Measurements from ENCODE around the gene ALOX12. TPM values are rescaled to one million over a fixed set of nuclear protein-coding genes. Genes with fewer than 3 reads are reported as not detected.
A peak's percentile ranks its signal among the peaks of the same experiment; 100 is the strongest.

ALOX12 gene
- total RNA-seq, 1 donor from 2014 or later, result not detected

DNA sequence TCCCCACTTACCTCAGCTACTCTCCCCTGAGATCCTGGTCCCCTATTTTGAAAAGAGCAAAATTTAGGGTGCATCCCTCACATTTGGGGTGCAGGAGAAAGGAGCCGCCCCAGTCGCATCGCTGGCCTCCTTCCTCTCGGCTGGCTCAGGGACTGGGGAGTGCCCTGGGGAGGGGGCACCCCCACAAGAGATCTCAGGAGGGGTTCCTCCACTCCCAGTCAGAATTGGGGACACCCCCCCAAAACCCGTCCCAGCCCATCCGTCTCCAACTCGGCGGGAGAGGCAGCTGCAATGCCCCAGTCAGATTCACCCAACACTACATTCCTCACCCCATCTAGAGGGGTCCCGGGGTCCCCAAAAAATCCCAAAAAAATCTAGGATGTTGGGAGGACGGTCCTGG lies 23.5 kb downstream of the ALOX12 start:
- Mint-ChIP-seq H3K4me3 (no peak overlapping the region), H3K36me3 (ENCODE audit: low read depth) (peaks cover 10% of the 10 kb centered on the region), H3K27me3 (ENCODE audit: insufficient read depth) (peaks cover 3% of the 10 kb centered on the region), H3K4me1 (ENCODE audit: low read depth) (peaks cover 85% of the 10 kb centered on the region), H3K9me3 (no peaks in the 10 kb centered on the region), H3K27ac (no peak overlapping the region)
- no peak for DNase-seq (ENCODE audit: low spot score)
- intact Hi-C loops (cut with micrococcal nuclease), result loop anchor here (5.0 to 10.0 kb wide), 3 partner anchors 835 to 1437 kb away; partner anchors contain the start of genes CYB5D1, NAA38, NLRP1 and PER1

DNA sequence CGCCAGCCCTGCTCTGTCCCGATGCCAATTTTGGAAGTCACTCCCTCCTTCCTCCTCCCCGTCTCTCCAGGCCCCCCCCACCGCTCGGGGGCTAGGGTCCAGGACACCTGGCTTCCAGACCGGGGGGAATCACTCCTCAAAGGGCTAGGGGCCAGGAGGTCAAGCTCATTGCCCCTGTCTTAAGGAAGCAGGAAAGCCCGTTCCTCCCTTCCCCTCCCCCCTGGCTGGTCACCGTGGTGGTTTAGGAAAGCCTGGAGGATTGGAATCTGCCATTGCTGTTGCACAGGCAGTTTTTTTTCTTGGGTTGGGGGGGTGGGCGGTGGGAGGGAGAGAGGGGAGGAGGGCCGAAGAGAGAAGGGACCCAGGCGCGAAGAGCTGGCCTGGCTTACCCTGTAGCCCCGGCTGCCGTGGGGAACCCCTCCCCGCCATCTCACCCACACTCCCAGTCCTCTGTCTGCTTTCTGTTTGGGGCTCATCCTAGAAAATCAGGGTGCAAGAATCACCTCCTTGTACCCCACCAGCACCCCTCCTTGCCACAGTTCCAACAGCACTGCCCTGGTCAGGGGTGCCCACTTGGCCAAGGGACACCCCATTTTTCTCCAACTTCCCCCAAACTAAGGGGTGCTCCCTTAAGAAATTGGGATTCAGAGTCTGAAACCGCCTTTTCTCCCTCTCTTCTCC lies 24.1 kb downstream of the ALOX12 start:
- Mint-ChIP-seq H3K4me1 (ENCODE audit: low read depth) (peaks cover 88% of the 10 kb centered on the region), H3K36me3 (ENCODE audit: low read depth) (peaks cover 10% of the 10 kb centered on the region), H3K9me3 (no peaks in the 10 kb centered on the region), H3K4me3 (peak overlapping the region; percentile 30), H3K27me3 (ENCODE audit: insufficient read depth) (peaks cover 3% of the 10 kb centered on the region), H3K27ac (no peak overlapping the region)
- DNase-seq (ENCODE audit: low spot score), result no peak
- intact Hi-C loops (cut with micrococcal nuclease), result loop anchor here (5.0 to 10.0 kb wide), 4 partner anchors 178 to 1438 kb away; partner anchors contain the start of genes CYB5D1, NAA38, NLRP1 and PER1

GRCh38 chr17:7020894-7021664 lies 25.2 kb downstream of the ALOX12 start:
- Mint-ChIP-seq H3K36me3 (ENCODE audit: low read depth) (peaks cover 10% of the 10 kb centered on the region), H3K27ac (peak overlapping the region; percentile 55), H3K27me3 (ENCODE audit: insufficient read depth) (peaks cover 3% of the 10 kb centered on the region), H3K9me3 (no peaks in the 10 kb centered on the region), H3K4me3 (peak overlapping the region; percentile 6), H3K4me1 (ENCODE audit: low read depth) (peaks cover 77% of the 10 kb centered on the region)
- intact Hi-C loops (cut with micrococcal nuclease), result loop anchor here (5.0 kb wide), 1 partner anchor 179 kb away; no protein-coding TSS in a partner anchor
- no peak for DNase-seq (ENCODE audit: low spot score)

GRCh38 chr17:7021993-7022778 lies 26.3 kb downstream of the ALOX12 start:
- H3K27me3 Mint-ChIP-seq (ENCODE audit: insufficient read depth), result peaks cover 3% of the 10 kb centered on the region
- H3K9me3 Mint-ChIP-seq, result no peaks in the 10 kb centered on the region
- intact Hi-C loops (cut with micrococcal nuclease), result loop anchor here (1.0 to 5.0 kb wide), 2 partner anchors 8 to 180 kb away; a partner anchor contains a TSS
- DNase-seq (ENCODE audit: low spot score), result peak; percentile 78
- H3K4me1 Mint-ChIP-seq (ENCODE audit: low read depth), result peaks cover 68% of the 10 kb centered on the region
- H3K36me3 Mint-ChIP-seq (ENCODE audit: low read depth), result peaks cover 3% of the 10 kb centered on the region
- peak overlapping the region; percentile 74 for H3K4me3 Mint-ChIP-seq
- peak overlapping the region; percentile 87 for H3K27ac Mint-ChIP-seq

- no peak for DNase-seq (ENCODE audit: low spot score)
- peak within 1 kb of the TSS; percentile 87 for H3K27ac Mint-ChIP-seq
- intact Hi-C loops (cut with micrococcal nuclease), result loop anchor here (1.0 to 5.0 kb wide), 3 partner anchors 9 to 181 kb away; a partner anchor contains a TSS
Measured at GRCh38 chr17:7022781-7023571, 27.1 kb downstream of the ALOX12 start, which contains the start of gene BCL6B. BCL6B (plus strand) TSS chr17:7023050; CDS start chr17:7023672, 622 bp downstream.

GRCh38 chr17:7023576-7024401 lies 27.9 kb downstream of the ALOX12 start:
- no peaks in the 10 kb centered on the region for H3K9me3 Mint-ChIP-seq
- H3K36me3 Mint-ChIP-seq (ENCODE audit: low read depth), result no peaks in the 10 kb centered on the region
- peak overlapping the region; percentile 87 for H3K27ac Mint-ChIP-seq
- peaks cover 62% of the 10 kb centered on the region for H3K4me1 Mint-ChIP-seq (ENCODE audit: low read depth)
- peaks cover 2% of the 10 kb centered on the region for H3K27me3 Mint-ChIP-seq (ENCODE audit: insufficient read depth)
- intact Hi-C loops (cut with micrococcal nuclease), result loop anchor here (1.0 to 5.0 kb wide), 2 partner anchors 12 to 181 kb away; no protein-coding TSS in a partner anchor
- peak; percentile 94 for DNase-seq (ENCODE audit: low spot score)
- H3K4me3 Mint-ChIP-seq, result peak overlapping the region; percentile 74

More at GRCh38 chr17:7022781-7023571, 27.1 kb downstream of the ALOX12 start, which contains the start of gene BCL6B:
- Mint-ChIP-seq H3K4me1 (ENCODE audit: low read depth) (peaks cover 62% of the 10 kb centered on the region), H3K4me3 (peak within 1 kb of the TSS; percentile 74), H3K9me3 (no peaks in the 10 kb centered on the region), H3K36me3 (ENCODE audit: low read depth) (no peaks in the 10 kb centered on the region), H3K27me3 (ENCODE audit: insufficient read depth) (peaks cover 3% of the 10 kb centered on the region)

GRCh38 chr17:7024402-7024785 lies 28.5 kb downstream of the ALOX12 start:
- no peak for DNase-seq (ENCODE audit: low spot score)
- H3K27ac Mint-ChIP-seq, result no peak overlapping the region
- H3K4me3 Mint-ChIP-seq, result no peak overlapping the region
- no peaks in the 10 kb centered on the region for H3K9me3 Mint-ChIP-seq
- intact Hi-C loops (cut with micrococcal nuclease), result loop anchor here (5.0 kb wide), 1 partner anchor 182 kb away; no protein-coding TSS in a partner anchor
- peaks cover 62% of the 10 kb centered on the region for H3K4me1 Mint-ChIP-seq (ENCODE audit: low read depth)
- H3K36me3 Mint-ChIP-seq (ENCODE audit: low read depth), result no peaks in the 10 kb centered on the region
- H3K27me3 Mint-ChIP-seq (ENCODE audit: insufficient read depth), result peaks cover 2% of the 10 kb centered on the region

DNA sequence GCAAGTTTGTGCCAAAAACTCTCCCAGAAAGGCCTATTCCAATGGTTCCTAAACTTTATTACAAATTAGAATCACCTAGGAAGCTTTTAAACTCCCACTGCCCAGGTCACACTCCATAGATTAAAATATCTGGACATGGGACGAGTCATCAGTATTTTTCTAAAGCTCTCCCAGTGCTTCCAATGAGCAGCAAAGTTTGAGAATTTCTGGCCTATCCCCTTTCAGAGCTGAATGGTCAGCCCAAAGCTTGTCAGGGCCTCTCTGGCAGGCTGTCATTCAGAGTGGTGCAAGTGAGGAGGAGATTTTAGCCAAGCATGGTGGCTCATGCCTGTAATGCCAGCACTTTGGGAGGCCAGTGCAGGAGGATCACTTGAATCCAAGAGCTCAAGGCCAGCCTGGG lies 29.4 kb downstream of the ALOX12 start:
- H3K36me3 Mint-ChIP-seq (ENCODE audit: low read depth), result peaks cover 4% of the 10 kb centered on the region

GRCh38 chr17:7026471-7027115 lies 30.7 kb downstream of the ALOX12 start:
- Mint-ChIP-seq H3K27me3 (ENCODE audit: insufficient read depth) (peaks cover under 1% of the 10 kb centered on the region), H3K36me3 (ENCODE audit: low read depth) (peaks cover 4% of the 10 kb centered on the region), H3K4me1 (ENCODE audit: low read depth) (peaks cover 62% of the 10 kb centered on the region), H3K9me3 (peaks cover 7% of the 10 kb centered on the region), H3K27ac (no peak overlapping the region), H3K4me3 (no peak overlapping the region)
- DNase-seq (ENCODE audit: low spot score), result no peak
- intact Hi-C loops (cut with micrococcal nuclease), result no loop called here

More for the DNA sequence above, 29.4 kb downstream of the ALOX12 start:
- no peak overlapping the region for H3K4me3 Mint-ChIP-seq
- H3K4me1 Mint-ChIP-seq (ENCODE audit: low read depth), result peaks cover 65% of the 10 kb centered on the region
- peaks cover 2% of the 10 kb centered on the region for H3K27me3 Mint-ChIP-seq (ENCODE audit: insufficient read depth)
- intact Hi-C loops (cut with micrococcal nuclease), result no loop called here
- peaks cover 7% of the 10 kb centered on the region for H3K9me3 Mint-ChIP-seq
- no peak for DNase-seq (ENCODE audit: low spot score)
- H3K27ac Mint-ChIP-seq, result peak overlapping the region; percentile 23

- Mint-ChIP-seq H3K36me3 (ENCODE audit: low read depth) (peaks cover 4% of the 10 kb centered on the region), H3K9me3 (peaks cover 7% of the 10 kb centered on the region), H3K27ac (no peak overlapping the region), H3K4me1 (ENCODE audit: low read depth) (peaks cover 65% of the 10 kb centered on the region), H3K4me3 (no peak overlapping the region), H3K27me3 (ENCODE audit: insufficient read depth) (no peaks in the 10 kb centered on the region)
- intact Hi-C loops (cut with micrococcal nuclease), result no loop called here
- no peak for DNase-seq (ENCODE audit: low spot score)
Measured at GRCh38 chr17:7027335-7027734, 31.5 kb downstream of the ALOX12 start.

DNA sequence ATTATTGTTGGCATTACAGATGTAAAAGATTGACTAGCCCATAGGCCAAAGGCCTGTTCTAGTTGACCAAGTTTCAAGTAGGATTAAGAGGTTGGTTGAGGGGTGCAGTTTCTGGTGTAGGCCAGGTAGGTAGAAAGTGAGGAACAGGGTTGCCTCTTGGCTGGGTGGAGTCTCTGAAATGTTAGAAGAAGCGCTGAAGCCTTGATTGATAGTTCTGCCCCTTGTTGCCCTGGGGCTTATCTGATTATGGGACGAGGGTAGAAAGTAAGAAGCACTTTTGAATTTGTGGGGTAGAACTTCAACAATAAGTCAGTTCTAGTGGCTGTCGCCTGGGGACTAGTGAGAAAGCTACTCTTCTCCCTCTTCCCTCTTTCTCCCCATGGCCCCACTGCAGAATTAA lies 33.2 kb downstream of the ALOX12 start:
- Mint-ChIP-seq H3K4me1 (ENCODE audit: low read depth) (peaks cover 62% of the 10 kb centered on the region), H3K27me3 (ENCODE audit: insufficient read depth) (no peaks in the 10 kb centered on the region), H3K9me3 (peaks cover 7% of the 10 kb centered on the region), H3K36me3 (ENCODE audit: low read depth) (peaks cover 7% of the 10 kb centered on the region), H3K27ac (peak overlapping the region; percentile 94), H3K4me3 (peak overlapping the region; percentile 23)
- DNase-seq (ENCODE audit: low spot score), result no peak
- intact Hi-C loops (cut with micrococcal nuclease), result no loop called here
